ENCODE results near the gene KLF4.

The KLF4 gene

DNA sequence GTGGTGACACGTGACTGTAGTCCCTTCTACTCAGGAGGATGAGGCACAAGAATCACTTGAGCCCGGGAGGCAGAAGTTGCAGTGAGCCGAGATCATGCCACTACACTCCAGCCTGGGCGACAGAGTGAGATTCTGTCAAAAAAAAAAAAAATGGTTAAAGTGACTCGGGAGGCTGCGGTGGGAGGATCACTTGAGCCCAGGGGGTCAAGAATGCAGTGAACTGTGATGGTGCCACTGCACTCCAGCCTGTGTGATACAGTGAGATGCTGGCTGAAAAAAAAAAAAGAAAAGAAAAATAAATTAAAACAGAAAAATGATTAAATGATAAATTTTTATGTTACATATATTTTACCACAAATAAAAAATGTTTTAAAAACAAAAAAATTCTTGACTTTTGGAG, 51.9 kb downstream of the KLF4 start:
- no peak overlapping the region for H3K4me3 ChIP-seq (replicated peaks; ENCODE audit: insufficient read depth, low read length)
- TF ChIP-seq POLR2AphosphoS5 (IDR thresholded peaks at IDR 0.05; ENCODE audit: low read depth) (no peak), SPI1 (IDR thresholded peaks at IDR 0.05; ENCODE audit: borderline replicate concordance, low read depth) (no peak), GABPA (IDR thresholded peaks at IDR 0.05; ENCODE audit: low read depth) (no peak)
- TF ChIP-seq, protein P1, sequence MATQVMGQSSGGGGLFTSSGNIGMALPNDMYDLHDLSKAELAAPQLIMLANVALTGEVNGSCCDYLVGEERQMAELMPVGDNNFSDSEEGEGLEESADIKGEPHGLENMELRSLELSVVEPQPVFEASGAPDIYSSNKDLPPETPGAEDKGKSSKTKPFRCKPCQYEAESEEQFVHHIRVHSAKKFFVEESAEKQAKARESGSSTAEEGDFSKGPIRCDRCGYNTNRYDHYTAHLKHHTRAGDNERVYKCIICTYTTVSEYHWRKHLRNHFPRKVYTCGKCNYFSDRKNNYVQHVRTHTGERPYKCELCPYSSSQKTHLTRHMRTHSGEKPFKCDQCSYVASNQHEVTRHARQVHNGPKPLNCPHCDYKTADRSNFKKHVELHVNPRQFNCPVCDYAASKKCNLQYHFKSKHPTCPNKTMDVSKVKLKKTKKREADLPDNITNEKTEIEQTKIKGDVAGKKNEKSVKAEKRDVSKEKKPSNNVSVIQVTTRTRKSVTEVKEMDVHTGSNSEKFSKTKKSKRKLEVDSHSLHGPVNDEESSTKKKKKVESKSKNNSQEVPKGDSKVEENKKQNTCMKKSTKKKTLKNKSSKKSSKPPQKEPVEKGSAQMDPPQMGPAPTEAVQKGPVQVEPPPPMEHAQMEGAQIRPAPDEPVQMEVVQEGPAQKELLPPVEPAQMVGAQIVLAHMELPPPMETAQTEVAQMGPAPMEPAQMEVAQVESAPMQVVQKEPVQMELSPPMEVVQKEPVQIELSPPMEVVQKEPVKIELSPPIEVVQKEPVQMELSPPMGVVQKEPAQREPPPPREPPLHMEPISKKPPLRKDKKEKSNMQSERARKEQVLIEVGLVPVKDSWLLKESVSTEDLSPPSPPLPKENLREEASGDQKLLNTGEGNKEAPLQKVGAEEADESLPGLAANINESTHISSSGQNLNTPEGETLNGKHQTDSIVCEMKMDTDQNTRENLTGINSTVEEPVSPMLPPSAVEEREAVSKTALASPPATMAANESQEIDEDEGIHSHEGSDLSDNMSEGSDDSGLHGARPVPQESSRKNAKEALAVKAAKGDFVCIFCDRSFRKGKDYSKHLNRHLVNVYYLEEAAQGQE (IDR thresholded peaks at IDR 0.05; ENCODE audit: insufficient replicate concordance, low read depth): no peak
- TF ChIP-seq, protein P2, sequence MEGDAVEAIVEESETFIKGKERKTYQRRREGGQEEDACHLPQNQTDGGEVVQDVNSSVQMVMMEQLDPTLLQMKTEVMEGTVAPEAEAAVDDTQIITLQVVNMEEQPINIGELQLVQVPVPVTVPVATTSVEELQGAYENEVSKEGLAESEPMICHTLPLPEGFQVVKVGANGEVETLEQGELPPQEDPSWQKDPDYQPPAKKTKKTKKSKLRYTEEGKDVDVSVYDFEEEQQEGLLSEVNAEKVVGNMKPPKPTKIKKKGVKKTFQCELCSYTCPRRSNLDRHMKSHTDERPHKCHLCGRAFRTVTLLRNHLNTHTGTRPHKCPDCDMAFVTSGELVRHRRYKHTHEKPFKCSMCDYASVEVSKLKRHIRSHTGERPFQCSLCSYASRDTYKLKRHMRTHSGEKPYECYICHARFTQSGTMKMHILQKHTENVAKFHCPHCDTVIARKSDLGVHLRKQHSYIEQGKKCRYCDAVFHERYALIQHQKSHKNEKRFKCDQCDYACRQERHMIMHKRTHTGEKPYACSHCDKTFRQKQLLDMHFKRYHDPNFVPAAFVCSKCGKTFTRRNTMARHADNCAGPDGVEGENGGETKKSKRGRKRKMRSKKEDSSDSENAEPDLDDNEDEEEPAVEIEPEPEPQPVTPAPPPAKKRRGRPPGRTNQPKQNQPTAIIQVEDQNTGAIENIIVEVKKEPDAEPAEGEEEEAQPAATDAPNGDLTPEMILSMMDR (IDR thresholded peaks at IDR 0.05; ENCODE audit: insufficient read depth, low read length): no peak
- DNase-seq (ENCODE audit: low read depth in 1 of 2, low spot score in 1 of 2): no peak
- no peaks in the 10 kb centered on the region for H3K27me3 ChIP-seq (ENCODE audit: insufficient read depth, poor library complexity, severe bottlenecking)
- no peak overlapping the region for H3K27ac ChIP-seq (replicated peaks)

DNA sequence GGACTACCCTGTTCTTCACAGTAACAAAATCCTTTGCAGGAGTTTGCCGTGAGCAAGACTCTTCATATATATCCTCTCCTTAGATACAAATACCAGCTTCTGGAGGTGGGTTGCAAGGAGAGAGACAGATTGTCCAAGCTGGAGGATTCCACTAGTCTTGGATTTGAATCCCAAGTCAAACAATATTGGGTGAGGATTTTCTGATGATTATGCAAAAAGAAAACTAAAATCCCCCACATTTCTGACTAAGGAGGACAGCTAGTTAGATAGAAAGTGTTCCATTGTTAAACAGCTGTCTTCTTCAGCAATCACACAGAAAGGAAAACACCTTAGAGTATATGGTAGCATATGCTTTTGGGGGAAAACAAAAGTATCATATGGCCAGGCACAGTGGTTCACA, 54.2 kb downstream of the KLF4 start:
- DNase-seq (ENCODE audit: low read depth in 1 of 2, low spot score in 1 of 2): no peak
- TF ChIP-seq POLR2AphosphoS5 (IDR thresholded peaks at IDR 0.05; ENCODE audit: low read depth) (no peak), GABPA (IDR thresholded peaks at IDR 0.05; ENCODE audit: low read depth) (no peak), SPI1 (IDR thresholded peaks at IDR 0.05; ENCODE audit: borderline replicate concordance, low read depth) (no peak)
- TF ChIP-seq, protein P2 (IDR thresholded peaks at IDR 0.05; ENCODE audit: insufficient read depth, low read length): no peak
- TF ChIP-seq, protein P1 (IDR thresholded peaks at IDR 0.05; ENCODE audit: insufficient replicate concordance, low read depth): no peak
- H3K4me3 ChIP-seq (replicated peaks; ENCODE audit: insufficient read depth, low read length): no peak overlapping the region
- no peaks in the 10 kb centered on the region for H3K27me3 ChIP-seq (ENCODE audit: insufficient read depth, poor library complexity, severe bottlenecking)
- H3K27ac ChIP-seq (replicated peaks): no peak overlapping the region

Data from HL-60 (cell line).